GM20000 (cell line): ENCODE measurements around the gene MTMR12.
"Not testable (repeated sequence)": the region's sequence is repeated elsewhere in the genome, so short reads cannot be mapped to it uniquely, and the experiment has no call there.

Experiments
- DNase-seq: peaks from one replicate; pipeline ENCODE4 v3.0.0; 2012; ENCODE audit warnings: low spot score
- CTCF ChIP-seq: IDR thresholded peaks from 2 replicates; pipeline ENCODE4 v1.5.1; 2012; ENCODE audit warnings: mild to moderate bottlenecking, control low read depth; ENCODE audit errors: extremely low read depth, missing control alignments

The MTMR12 gene

GRCh38 chr5:32315221-32316014, 2.7 kb upstream of the MTMR12 start:
- no peak for TF ChIP-seq CTCF
- DNase-seq: no peak

- TF ChIP-seq CTCF: no peak
- DNase-seq: no peak
Observed at GRCh38 chr5:32314658-32315057, 1.9 kb upstream of the MTMR12 start.

GRCh38 chr5:32314152-32314488, 1.4 kb upstream of the MTMR12 start:
- DNase-seq: not testable (repeated sequence)

GRCh38 chr5:32312197-32312594, 543 bp downstream of the MTMR12 start:
- no peak for TF ChIP-seq CTCF
- DNase-seq: no peak

- DNase-seq: peak; percentile 22
Observed at GRCh38 chr5:32311404-32312196, 1.1 kb downstream of the MTMR12 start.

GRCh38 chr5:32309761-32310160, 3.0 kb downstream of the MTMR12 start:
- DNase-seq: no peak
- no peak for TF ChIP-seq CTCF

More at GRCh38 chr5:32311404-32312196, 1.1 kb downstream of the MTMR12 start:
- TF ChIP-seq CTCF: no peak

- TF ChIP-seq CTCF: no peak
- no peak for DNase-seq
Observed at GRCh38 chr5:32308946-32309345, 3.8 kb downstream of the MTMR12 start.

GRCh38 chr5:32307769-32308194, 5.0 kb downstream of the MTMR12 start:
- no peak for TF ChIP-seq CTCF

More at GRCh38 chr5:32307769-32308194, 5.0 kb downstream of the MTMR12 start:
- DNase-seq: no peak
